Measurements from ENCODE around the gene DISP2.

Gene DISP2

DNA sequence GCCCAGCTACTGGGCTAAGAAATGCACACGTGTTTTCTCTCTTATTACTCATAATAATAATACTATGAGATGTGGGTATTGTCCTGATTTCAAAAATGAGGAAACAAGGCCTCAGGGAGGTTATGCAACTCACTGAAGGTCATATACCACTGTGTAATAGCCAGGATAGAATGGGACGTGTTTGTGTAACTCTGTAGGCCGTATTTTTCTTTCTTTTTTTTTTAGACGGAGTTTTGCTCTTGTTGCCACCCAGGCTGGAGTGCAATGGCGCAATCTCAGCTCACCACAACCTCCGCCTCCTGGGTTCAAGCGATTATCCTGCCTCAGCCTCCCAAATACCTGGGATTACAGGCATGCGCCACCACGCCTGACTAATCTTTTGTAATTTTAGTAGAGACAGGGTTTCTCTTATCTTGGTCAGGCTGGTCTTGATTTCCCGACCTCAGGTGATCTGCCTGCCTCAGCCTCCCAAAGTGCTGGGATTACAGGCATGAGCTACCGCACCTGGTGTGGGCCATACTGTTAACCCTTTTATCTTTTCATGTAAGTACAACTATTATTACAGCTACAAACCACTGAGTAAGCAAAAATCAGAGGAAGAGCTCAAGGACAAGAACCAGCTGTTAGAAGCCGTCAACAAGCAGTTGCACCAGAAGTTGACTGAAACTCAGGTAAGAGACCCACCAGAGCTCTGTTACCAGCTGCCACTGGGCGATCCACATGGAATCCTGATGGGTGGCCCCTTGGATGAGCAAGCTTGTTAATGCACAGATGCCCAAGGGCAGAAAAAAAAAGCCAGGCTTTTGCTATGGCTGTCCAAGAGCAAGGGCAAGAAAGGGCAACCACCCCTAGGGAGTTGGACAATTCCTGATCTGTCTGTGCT lies 31.2 kb downstream of the DISP2 start:
- TF ChIP-seq, protein P1, sequence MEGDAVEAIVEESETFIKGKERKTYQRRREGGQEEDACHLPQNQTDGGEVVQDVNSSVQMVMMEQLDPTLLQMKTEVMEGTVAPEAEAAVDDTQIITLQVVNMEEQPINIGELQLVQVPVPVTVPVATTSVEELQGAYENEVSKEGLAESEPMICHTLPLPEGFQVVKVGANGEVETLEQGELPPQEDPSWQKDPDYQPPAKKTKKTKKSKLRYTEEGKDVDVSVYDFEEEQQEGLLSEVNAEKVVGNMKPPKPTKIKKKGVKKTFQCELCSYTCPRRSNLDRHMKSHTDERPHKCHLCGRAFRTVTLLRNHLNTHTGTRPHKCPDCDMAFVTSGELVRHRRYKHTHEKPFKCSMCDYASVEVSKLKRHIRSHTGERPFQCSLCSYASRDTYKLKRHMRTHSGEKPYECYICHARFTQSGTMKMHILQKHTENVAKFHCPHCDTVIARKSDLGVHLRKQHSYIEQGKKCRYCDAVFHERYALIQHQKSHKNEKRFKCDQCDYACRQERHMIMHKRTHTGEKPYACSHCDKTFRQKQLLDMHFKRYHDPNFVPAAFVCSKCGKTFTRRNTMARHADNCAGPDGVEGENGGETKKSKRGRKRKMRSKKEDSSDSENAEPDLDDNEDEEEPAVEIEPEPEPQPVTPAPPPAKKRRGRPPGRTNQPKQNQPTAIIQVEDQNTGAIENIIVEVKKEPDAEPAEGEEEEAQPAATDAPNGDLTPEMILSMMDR (conservative IDR thresholded peaks at IDR 0.05; ENCODE audit: control insufficient read depth, insufficient read depth, low read depth, low read length) = no peak
- peak; percentile 20 for DNase-seq (ENCODE audit: low read depth)

DNA sequence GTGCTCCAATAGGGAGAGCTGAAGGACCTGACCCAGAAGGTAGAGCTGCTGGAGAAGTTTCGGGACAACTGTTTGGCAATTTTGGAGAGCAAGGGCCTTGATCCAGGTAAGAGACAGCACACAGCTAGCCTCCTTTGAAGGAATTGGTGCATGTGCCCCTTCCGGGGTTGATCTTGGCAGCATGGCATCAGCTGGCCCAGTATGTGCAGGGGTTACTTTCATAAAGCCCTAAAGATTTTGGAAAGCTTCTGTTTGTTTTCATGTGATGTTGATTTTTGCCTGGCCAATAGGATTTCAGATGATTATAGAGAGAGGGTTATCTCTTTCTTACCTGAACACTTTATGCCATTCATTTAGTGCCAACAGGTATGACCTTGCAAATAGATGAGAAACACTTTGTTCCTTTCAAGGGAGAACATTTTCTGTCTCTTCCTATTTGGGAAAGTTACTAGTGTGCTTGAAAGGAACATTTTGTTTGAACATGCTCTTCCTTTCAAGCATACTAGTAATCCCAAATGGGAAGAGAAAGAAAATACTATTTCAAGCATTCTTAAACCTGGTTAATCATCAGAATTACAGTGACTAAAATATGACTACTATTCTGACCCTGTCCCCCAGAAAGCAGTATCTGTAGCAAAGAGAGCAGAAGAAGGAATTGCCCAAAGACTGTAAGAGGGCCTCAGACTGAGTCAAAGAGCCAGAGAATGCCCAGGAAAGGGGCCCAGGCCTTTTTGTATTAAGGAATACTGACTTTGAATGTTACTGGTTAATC lies 32.0 kb downstream of the DISP2 start:
- TF ChIP-seq, protein P1 (conservative IDR thresholded peaks at IDR 0.05; ENCODE audit: control insufficient read depth, insufficient read depth, low read depth, low read length) = no peak
- no peak for DNase-seq (ENCODE audit: low read depth)
- H3K4me3 ChIP-seq (ENCODE audit: control insufficient read depth, low read depth, low read length) = no peak overlapping the region

More for the DNA sequence above, 31.2 kb downstream of the DISP2 start:
- H3K4me3 ChIP-seq (ENCODE audit: control insufficient read depth, low read depth, low read length) = no peak overlapping the region

DNA sequence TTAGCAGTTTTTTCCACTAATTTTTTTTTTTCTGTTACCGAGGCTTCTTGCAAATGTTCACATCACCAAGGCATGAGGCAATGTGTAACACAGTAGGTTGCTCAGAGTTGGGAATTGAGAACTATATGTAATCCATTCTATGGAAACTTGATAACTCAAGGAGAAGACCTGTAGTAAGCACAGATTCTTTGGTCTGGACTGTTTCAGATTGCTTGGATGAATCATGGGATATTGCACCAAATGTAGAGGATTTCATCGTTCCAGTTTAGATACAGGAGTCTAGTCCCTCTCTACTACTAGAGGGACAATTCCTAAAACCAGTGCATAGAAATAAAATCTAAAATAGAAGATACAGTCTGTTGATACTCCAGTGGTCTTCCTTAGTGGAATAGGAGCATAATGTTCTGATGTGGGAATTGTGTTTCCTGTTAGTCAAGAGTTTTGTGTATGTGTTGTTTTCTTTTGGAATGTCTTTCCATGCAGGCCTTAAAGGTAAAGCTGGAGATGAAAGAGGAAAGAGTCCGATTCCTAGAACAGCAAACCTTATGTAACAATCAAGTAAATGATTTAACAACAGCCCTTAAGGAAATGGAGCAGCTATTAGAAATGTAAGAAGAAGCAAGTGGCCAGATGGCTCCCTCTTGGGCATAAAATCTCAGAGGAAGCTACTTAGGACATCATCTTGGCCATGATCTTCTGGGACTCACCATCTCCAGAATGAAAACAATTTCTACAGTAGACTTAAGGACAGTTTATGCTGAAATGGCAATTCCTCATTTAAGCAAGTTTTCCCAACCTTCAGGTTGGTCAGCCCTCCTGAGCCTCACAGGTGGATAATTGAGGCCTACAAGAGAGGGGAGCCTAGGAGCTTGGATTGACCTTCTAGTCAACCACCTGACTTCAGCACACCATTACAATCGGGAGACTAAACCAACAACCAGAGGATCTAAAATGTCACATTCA lies 35.2 kb downstream of the DISP2 start:
- DNase-seq (ENCODE audit: low read depth) = no peak
- TF ChIP-seq, protein P1 (conservative IDR thresholded peaks at IDR 0.05; ENCODE audit: control insufficient read depth, insufficient read depth, low read depth, low read length) = no peak
- H3K4me3 ChIP-seq (ENCODE audit: control insufficient read depth, low read depth, low read length) = no peak overlapping the region

DNA sequence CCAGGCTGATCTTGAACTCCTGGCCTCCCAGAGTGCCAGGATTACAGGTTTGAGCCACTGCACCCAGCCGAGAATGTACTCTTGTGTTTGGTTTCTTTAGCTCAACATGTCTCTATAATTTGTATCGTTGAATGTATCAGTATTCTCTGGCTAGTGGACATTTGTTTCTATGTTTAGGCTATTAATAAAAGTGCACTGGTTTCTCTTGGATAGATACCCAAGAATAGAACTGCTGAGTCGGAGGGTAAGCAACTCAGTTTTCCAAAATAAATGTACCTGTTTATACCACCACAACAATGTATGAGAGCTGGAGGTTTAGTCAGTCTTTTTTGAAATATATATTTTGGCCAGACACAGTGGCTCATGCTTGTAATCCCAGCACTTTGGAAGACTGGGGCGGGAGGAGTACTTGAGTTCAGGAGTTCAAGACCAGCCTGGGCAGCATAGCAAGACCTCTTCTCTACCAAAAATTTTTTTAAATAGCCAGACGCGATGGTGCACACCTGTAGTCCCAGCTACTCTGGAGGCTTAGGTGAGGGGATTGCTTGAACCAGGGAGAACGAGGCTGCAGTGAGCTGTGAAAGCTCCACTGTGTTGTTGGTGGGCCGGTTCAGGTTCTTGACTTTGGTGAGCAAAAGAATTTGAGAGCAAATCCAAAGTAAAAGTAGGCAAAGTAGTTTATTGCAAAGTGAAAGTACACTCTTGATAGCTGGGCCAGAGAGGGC lies 39.8 kb downstream of the DISP2 start:
- H3K4me3 ChIP-seq (ENCODE audit: control insufficient read depth, low read depth, low read length) = no peak overlapping the region
- TF ChIP-seq, protein P1 (conservative IDR thresholded peaks at IDR 0.05; ENCODE audit: control insufficient read depth, insufficient read depth, low read depth, low read length) = no peak
- DNase-seq (ENCODE audit: low read depth) = no peak

DNA sequence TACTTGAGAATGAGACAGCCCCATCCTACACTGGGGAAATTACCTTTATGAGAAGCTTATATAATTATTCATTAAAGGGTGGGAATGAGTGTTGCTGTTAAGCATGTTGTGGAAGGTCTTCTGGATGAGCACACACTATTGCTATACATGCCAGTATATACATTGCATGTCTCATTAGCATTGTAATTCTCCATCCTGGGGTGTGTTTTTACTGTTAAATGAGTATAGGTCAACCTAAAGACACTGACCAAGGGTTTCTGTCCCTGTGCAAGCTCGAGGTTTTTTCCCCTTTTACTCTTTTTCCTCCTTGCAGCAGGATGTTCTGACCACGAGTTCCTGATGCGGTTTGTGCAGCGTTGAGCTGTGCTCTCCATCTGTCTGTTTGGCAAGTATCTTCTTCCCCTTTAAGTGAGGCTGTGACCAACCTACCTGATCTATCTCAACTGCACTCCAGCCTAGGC lies 40.4 kb downstream of the DISP2 start:
- no peak overlapping the region for H3K4me3 ChIP-seq (ENCODE audit: control insufficient read depth, low read depth, low read length)
- TF ChIP-seq, protein P1 (conservative IDR thresholded peaks at IDR 0.05; ENCODE audit: control insufficient read depth, insufficient read depth, low read depth, low read length) = no peak
- no peak for DNase-seq (ENCODE audit: low read depth)
